Measurements from ENCODE around the gene JADE2.

- TF ChIP-seq CTCF (IDR thresholded peaks at IDR 0.05) = no peak
- no peak for TF ChIP-seq POLR2AphosphoS5 (IDR thresholded peaks at IDR 0.05)
Measured at GRCh38 chr5:134479839-134480238, 45.6 kb upstream of the JADE2 start.

Data from upper lobe of left lung (tissue), 4 donors.